Prostate gland (tissue), 1 donor: ENCODE measurements around the gene OCSTAMP.

Experiments
- POLR2A ChIP-seq: fragments of 450-650 bp; IDR thresholded peaks from one replicate; pipeline ENCODE4 v1.6.1; 2016; ENCODE audit warnings: antibody characterized with exemption, mild to moderate bottlenecking
- POLR2AphosphoS5 ChIP-seq: sonication (generic); formaldehyde crosslinking; IDR thresholded peaks from one replicate; pipeline ENCODE4 v1.6.1; 2017; ENCODE audit warnings: antibody characterized with exemption

DNA sequence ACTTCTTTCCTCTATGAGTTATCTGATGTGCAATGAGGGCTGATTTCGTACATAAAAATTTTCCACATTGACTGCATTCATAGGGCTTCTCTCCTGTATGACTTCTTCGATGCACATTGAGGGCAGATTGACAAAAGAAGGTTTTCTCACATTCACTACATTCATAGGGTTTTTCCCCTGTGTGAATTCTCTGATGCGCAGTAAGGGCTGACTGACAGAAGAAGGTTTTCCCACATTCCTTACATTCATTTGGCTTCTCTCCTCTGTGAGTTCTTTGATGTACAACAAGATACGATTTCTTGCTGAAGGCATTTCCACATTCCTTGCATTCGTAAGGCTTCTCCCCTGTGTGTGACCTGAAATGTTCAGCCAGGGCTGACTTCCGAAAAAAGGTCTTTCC is 48.5 kb downstream of the OCSTAMP start:
- TF ChIP-seq POLR2A (no peak), POLR2AphosphoS5 (no peak)
